Endodermal cell (in vitro differentiated cells): ENCODE data around the gene DPP6. TPM values are rescaled to one million over a fixed set of nuclear protein-coding genes. Genes with fewer than 3 reads are reported as not detected.

Experiments used
- DNase-seq: peaks from one replicate; pipeline ENCODE4 v3.0.0-alpha.2; 2017
- H3K27ac ChIP-seq: 2 replicates; pipeline ENCODE4 v1.5.1; 2013; ENCODE audit warnings: mild to moderate bottlenecking, low read depth, low read length, moderate library complexity
- H3K27me3 ChIP-seq: 2 replicates; pipeline ENCODE4 v1.6.1; 2013; ENCODE audit warnings: mild to moderate bottlenecking, low read length, moderate library complexity; ENCODE audit not compliant: insufficient read depth, control insufficient read depth, poor library complexity, severe bottlenecking
- H3K36me3 ChIP-seq: 2 replicates; pipeline ENCODE4 v1.7.0; 2013; ENCODE audit warnings: mild to moderate bottlenecking, low read length, moderate library complexity; ENCODE audit not compliant: control insufficient read depth, insufficient read depth
- H3K4me1 ChIP-seq: one replicate; pipeline ENCODE4 v1.7.0; 2013; ENCODE audit warnings: low read length; ENCODE audit not compliant: control insufficient read depth, insufficient read depth
- H3K4me3 ChIP-seq: 2 replicates; pipeline ENCODE4 v1.5.1; 2013; ENCODE audit warnings: mild to moderate bottlenecking, low read length, moderate library complexity
- H3K9ac ChIP-seq: 2 replicates; pipeline ENCODE4 v1.6.1; 2013; ENCODE audit warnings: mild to moderate bottlenecking, low read length, moderate library complexity; ENCODE audit not compliant: poor library complexity, severe bottlenecking; ENCODE audit errors: extremely low read depth
- H3K9me3 ChIP-seq: 2 replicates; pipeline ENCODE4 v1.6.1; 2013; ENCODE audit warnings: mild to moderate bottlenecking, low read length, moderate library complexity; ENCODE audit not compliant: control insufficient read depth
- H3K27ac Mint-ChIP-seq: 2 replicates; pipeline ENCODE4 v1.8.0; 2020; ENCODE audit warnings: mixed read lengths
- H3K27me3 Mint-ChIP-seq: 2 replicates; pipeline ENCODE4 v1.8.0; 2021; ENCODE audit warnings: mild to moderate bottlenecking, mixed read lengths; ENCODE audit not compliant: insufficient read depth
- H3K36me3 Mint-ChIP-seq: 2 replicates; pipeline ENCODE4 v1.8.0; 2020; ENCODE audit warnings: low read depth, mixed read lengths
- H3K4me1 Mint-ChIP-seq: 2 replicates; pipeline ENCODE4 v1.8.0; 2020; ENCODE audit warnings: mixed read lengths
- H3K4me3 Mint-ChIP-seq: 2 replicates; pipeline ENCODE4 v1.8.0; 2020; ENCODE audit warnings: mild to moderate bottlenecking, moderate library complexity, mixed read lengths
- H3K9me3 Mint-ChIP-seq: 2 replicates; pipeline ENCODE4 v1.8.0; 2020; ENCODE audit warnings: mild to moderate bottlenecking, mixed read lengths
- CTCF ChIP-seq: fragments of 200-600 bp; sonication (generic); conservative IDR thresholded peaks from 2 replicates; pipeline ENCODE4 v1.5.0; 2021; ENCODE audit warnings: antibody characterized with exemption, mild to moderate bottlenecking
- WGBS, 2 experiments: methylation state at CpG; one replicate each; pipeline versions ENCODE4 v1.1.5 to v1.1.7; 2013; ENCODE audit warnings: missing lambda C conversion rate in 2 of 2, mixed read lengths in 1 of 2; ENCODE audit not compliant: insufficient coverage in 1 of 2, insufficient read length in 1 of 2; 5-methylcytosine and 5-hydroxymethylcytosine counted together
- total RNA-seq, 2 donors: library from RNA; stranded (reverse); fragmentation: NEBNext Ultra II Directional in 1 of 2; extraction: Animal tissue kit (Norgen Biotek cat#: 25700) in 1 of 2; gene quantifications; 2 replicates in 1 of 2; 3 replicates in 1 of 2; pipeline ENCODE4 v1.2.1, GENCODE V29; 2021

Gene DPP6
- total RNA-seq, 2 donors from 2014 or later: 1.7 to 3.0 TPM

- no peak for TF ChIP-seq CTCF
- no peaks in the 10 kb centered on the region for H3K4me1 ChIP-seq
- no peaks in the 10 kb centered on the region for H3K36me3 ChIP-seq
- no peak overlapping the region for H3K9ac ChIP-seq
- no peaks in the 10 kb centered on the region for H3K36me3 Mint-ChIP-seq
- WGBS, 2 experiments: 87 to 96% methylated on average over 6 to 10 of the region's 10 CpGs
- no peaks in the 10 kb centered on the region for H3K9me3 ChIP-seq
- no peaks in the 10 kb centered on the region for H3K27me3 Mint-ChIP-seq
- no peak overlapping the region for H3K27ac Mint-ChIP-seq
- peaks cover 5% of the 10 kb centered on the region for H3K4me1 Mint-ChIP-seq
- no peaks in the 10 kb centered on the region for H3K9me3 Mint-ChIP-seq
- no peaks in the 10 kb centered on the region for H3K27me3 ChIP-seq
- H3K27ac ChIP-seq: no peak overlapping the region
- no peak for DNase-seq
- no peak overlapping the region for H3K4me3 ChIP-seq
- no peak overlapping the region for H3K4me3 Mint-ChIP-seq
Measured at GRCh38 chr7:154419344-154419743, 367.1 kb downstream of the DPP6 start.

GRCh38 chr7:154423231-154423630 lies 371.0 kb downstream of the DPP6 start:
- Histone ChIP-seq H3K4me3 (no peak overlapping the region), H3K27me3 (no peaks in the 10 kb centered on the region), H3K36me3 (no peaks in the 10 kb centered on the region), H3K4me1 (no peaks in the 10 kb centered on the region), H3K9ac (no peak overlapping the region), H3K9me3 (no peaks in the 10 kb centered on the region), H3K27ac (no peak overlapping the region)
- no peak for DNase-seq
- Mint-ChIP-seq H3K27ac (no peak overlapping the region), H3K4me3 (no peak overlapping the region), H3K27me3 (no peaks in the 10 kb centered on the region), H3K9me3 (no peaks in the 10 kb centered on the region), H3K36me3 (no peaks in the 10 kb centered on the region), H3K4me1 (peaks cover 4% of the 10 kb centered on the region)
- 83 to 86% methylated on average over 1 to 4 of the region's 4 CpGs for WGBS, 2 experiments
- no peak for TF ChIP-seq CTCF

- Mint-ChIP-seq H3K4me3 (no peak overlapping the region), H3K36me3 (no peaks in the 10 kb centered on the region), H3K4me1 (peaks cover 4% of the 10 kb centered on the region), H3K27ac (no peak overlapping the region), H3K27me3 (no peaks in the 10 kb centered on the region), H3K9me3 (no peaks in the 10 kb centered on the region)
- Histone ChIP-seq H3K36me3 (no peaks in the 10 kb centered on the region), H3K27me3 (no peaks in the 10 kb centered on the region), H3K27ac (no peak overlapping the region), H3K4me1 (no peaks in the 10 kb centered on the region), H3K9ac (no peak overlapping the region), H3K9me3 (no peaks in the 10 kb centered on the region), H3K4me3 (no peak overlapping the region)
- TF ChIP-seq CTCF: no peak
- 76 to 78% methylated on average over 8 of the region's 8 CpGs for WGBS, 2 experiments
- DNase-seq: no peak
Measured at GRCh38 chr7:154424350-154424749, 372.2 kb downstream of the DPP6 start.
